ENCODE results near the gene CKMT2. TPM values are rescaled to one million over a fixed set of nuclear protein-coding genes. Genes with fewer than 3 reads are reported as not detected.
"Not testable (repeated sequence)": the region's sequence is repeated elsewhere in the genome, so short reads cannot be mapped to it uniquely, and the experiment has no call there.

Gene CKMT2
- total RNA-seq, 1 experiment from 2014 or later, result 0.66 TPM

DNA sequence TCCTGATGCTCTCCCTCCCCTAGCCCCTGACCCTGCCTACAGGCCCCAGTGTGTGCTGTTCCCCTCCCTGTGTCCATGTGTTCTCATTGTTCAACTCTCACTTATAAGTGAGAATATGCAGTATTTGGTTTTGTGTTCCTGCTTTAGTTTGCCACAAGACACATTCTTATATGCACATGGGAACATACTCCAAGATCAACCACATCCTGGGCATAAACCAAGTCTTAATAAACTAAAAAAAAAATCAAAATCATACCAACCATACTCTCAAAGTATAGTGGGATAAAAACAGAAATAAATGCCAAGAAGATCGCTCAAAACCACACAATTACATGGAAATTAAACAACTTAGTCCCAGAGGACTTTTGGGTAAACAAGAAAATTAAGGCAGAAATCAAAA, 57.0 kb downstream of the CKMT2 start:
- DNase-seq, result no peak
- Histone ChIP-seq H3K27me3 (ENCODE audit: control insufficient read depth, insufficient read depth, low read length) (no peaks in the 10 kb centered on the region), H3K4me3 (ENCODE audit: insufficient read depth, low read depth, low read length) (no peak overlapping the region), H3K36me3 (replicated peaks; ENCODE audit: control insufficient read depth, insufficient read depth, low read length) (no peaks in the 10 kb centered on the region)

GRCh38 chr5:81292130-81292529, 59.0 kb downstream of the CKMT2 start:
- DNase-seq, result no peak
- Histone ChIP-seq H3K27me3 (ENCODE audit: control insufficient read depth, insufficient read depth, low read length) (no peaks in the 10 kb centered on the region), H3K4me3 (ENCODE audit: insufficient read depth, low read depth, low read length) (no peak overlapping the region), H3K36me3 (replicated peaks; ENCODE audit: control insufficient read depth, insufficient read depth, low read length) (no peaks in the 10 kb centered on the region)

GRCh38 chr5:81294021-81294420, 60.9 kb downstream of the CKMT2 start:
- H3K4me3 ChIP-seq (ENCODE audit: insufficient read depth, low read depth, low read length); H3K27me3 ChIP-seq (ENCODE audit: control insufficient read depth, insufficient read depth, low read length); DNase-seq; H3K36me3 ChIP-seq (replicated peaks; ENCODE audit: control insufficient read depth, insufficient read depth, low read length): not testable (repeated sequence)

DNA sequence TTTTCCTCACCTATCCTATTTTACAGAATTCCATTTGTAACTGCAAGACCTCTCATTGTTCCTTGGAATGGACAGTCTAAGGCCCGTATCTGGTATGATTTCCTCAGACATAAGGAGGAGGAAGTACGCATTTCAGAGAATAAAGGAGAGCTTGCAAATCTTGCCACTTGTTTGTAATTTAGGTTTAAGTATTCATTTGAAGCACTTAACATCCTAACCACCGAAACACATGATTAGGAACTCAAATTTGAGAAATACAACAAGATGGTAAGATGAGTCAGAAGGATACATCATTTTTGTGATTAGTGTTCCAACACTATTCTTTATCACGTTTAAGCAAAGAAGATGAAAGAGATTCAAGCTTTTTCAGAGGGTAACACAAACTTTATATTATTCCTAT, 64.4 kb downstream of the CKMT2 start:
- H3K36me3 ChIP-seq (replicated peaks; ENCODE audit: control insufficient read depth, insufficient read depth, low read length), result no peaks in the 10 kb centered on the region
- H3K4me3 ChIP-seq (ENCODE audit: insufficient read depth, low read depth, low read length), result no peak overlapping the region
- DNase-seq, result no peak
- H3K27me3 ChIP-seq (ENCODE audit: control insufficient read depth, insufficient read depth, low read length), result no peaks in the 10 kb centered on the region

GRCh38 chr5:81300921-81301270, 67.8 kb downstream of the CKMT2 start:
- H3K36me3 ChIP-seq (replicated peaks; ENCODE audit: control insufficient read depth, insufficient read depth, low read length), result no peaks in the 10 kb centered on the region; the same call in 1 of the 2 replicates
- peak overlapping the region; percentile 61 for H3K4me3 ChIP-seq (ENCODE audit: insufficient read depth, low read depth, low read length)
- H3K27me3 ChIP-seq (ENCODE audit: control insufficient read depth, insufficient read depth, low read length), result no peaks in the 10 kb centered on the region
- no peak for DNase-seq

GRCh38 chr5:81301271-81302015, 68.3 kb downstream of the CKMT2 start, which contains the start of gene ZCCHC9:
Gene ZCCHC9, plus strand, starts transcription at chr5:81301587. Its CDS starts 3,171 bp downstream, at chr5:81304758.
- peak; percentile 81 for DNase-seq
- Histone ChIP-seq H3K36me3 (replicated peaks; ENCODE audit: control insufficient read depth, insufficient read depth, low read length) (no peaks in the 10 kb centered on the region; the same call in 1 of the 2 replicates), H3K27me3 (ENCODE audit: control insufficient read depth, insufficient read depth, low read length) (no peaks in the 10 kb centered on the region)

DNA sequence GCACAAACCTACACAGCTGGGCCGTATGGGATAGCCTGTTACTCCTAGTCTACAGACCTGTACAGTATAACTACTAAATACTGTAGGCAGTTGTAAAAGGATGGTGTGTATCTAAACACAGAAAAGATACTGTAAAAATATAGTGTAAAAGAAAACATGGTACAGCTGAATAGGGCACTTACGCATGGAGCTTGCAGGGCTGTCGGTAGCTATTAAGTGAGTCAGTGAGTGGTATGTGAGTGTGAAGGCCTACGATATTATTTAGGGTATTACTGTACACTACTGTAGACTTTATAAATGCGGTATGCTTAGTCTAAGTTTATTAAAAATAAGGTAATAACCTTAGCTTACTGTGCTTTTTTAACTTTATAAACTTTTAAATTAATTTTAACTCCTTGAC, 69.5 kb downstream of the CKMT2 start:
- Histone ChIP-seq H3K4me3 (ENCODE audit: insufficient read depth, low read depth, low read length) (no peak overlapping the region), H3K36me3 (replicated peaks; ENCODE audit: control insufficient read depth, insufficient read depth, low read length) (no peaks in the 10 kb centered on the region; the same call in 1 of the 2 replicates), H3K27me3 (ENCODE audit: control insufficient read depth, insufficient read depth, low read length) (no peaks in the 10 kb centered on the region)
- DNase-seq, result no peak

More at GRCh38 chr5:81301271-81302015, 68.3 kb downstream of the CKMT2 start, which contains the start of gene ZCCHC9:
- H3K4me3 ChIP-seq (ENCODE audit: insufficient read depth, low read depth, low read length), result peak within 1 kb of the TSS; percentile 61

- no peaks in the 10 kb centered on the region for H3K27me3 ChIP-seq (ENCODE audit: control insufficient read depth, insufficient read depth, low read length)
- H3K36me3 ChIP-seq (replicated peaks; ENCODE audit: control insufficient read depth, insufficient read depth, low read length), result no peaks in the 10 kb centered on the region; the same call in 1 of the 2 replicates
- no peak for DNase-seq
- H3K4me3 ChIP-seq (ENCODE audit: insufficient read depth, low read depth, low read length), result no peak overlapping the region
Measured at GRCh38 chr5:81303563-81303962, 70.4 kb downstream of the CKMT2 start.

DNA sequence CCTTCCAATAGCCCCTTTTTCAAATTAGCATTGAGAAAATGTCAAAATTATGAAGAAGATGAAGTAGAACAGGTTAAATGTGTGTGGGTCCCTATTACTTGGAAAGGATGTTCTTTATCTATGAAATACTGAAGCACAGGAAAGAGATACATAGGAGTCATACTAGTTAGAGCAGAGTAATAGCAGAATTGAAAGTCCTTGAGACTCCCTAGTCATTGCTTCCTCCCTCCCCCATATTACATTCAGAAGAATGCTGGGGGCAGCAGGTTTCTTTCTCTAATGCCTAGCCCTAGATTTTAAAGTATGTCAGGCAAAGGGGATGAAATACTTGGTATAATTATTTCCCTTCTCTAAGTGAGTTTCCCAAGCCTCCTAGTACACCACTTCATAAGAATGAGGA, 72.7 kb downstream of the CKMT2 start:
- no peak overlapping the region for H3K4me3 ChIP-seq (ENCODE audit: insufficient read depth, low read depth, low read length)
- H3K36me3 ChIP-seq (replicated peaks; ENCODE audit: control insufficient read depth, insufficient read depth, low read length), result no peaks in the 10 kb centered on the region; the same call in 1 of the 2 replicates
- DNase-seq, result no peak
- H3K27me3 ChIP-seq (ENCODE audit: control insufficient read depth, insufficient read depth, low read length), result no peaks in the 10 kb centered on the region

- no peaks in the 10 kb centered on the region; the same call in 1 of the 2 replicates for H3K36me3 ChIP-seq (replicated peaks; ENCODE audit: control insufficient read depth, insufficient read depth, low read length)
- DNase-seq, result no peak
- H3K4me3 ChIP-seq (ENCODE audit: insufficient read depth, low read depth, low read length), result no peak overlapping the region
- H3K27me3 ChIP-seq (ENCODE audit: control insufficient read depth, insufficient read depth, low read length), result no peaks in the 10 kb centered on the region
Measured at GRCh38 chr5:81308836-81309235, 75.7 kb downstream of the CKMT2 start.

- DNase-seq, result no peak
- Histone ChIP-seq H3K36me3 (replicated peaks; ENCODE audit: control insufficient read depth, insufficient read depth, low read length) (no peaks in the 10 kb centered on the region; the same call in 1 of the 2 replicates), H3K27me3 (ENCODE audit: control insufficient read depth, insufficient read depth, low read length) (no peaks in the 10 kb centered on the region), H3K4me3 (ENCODE audit: insufficient read depth, low read depth, low read length) (no peak overlapping the region)
Measured at GRCh38 chr5:81310402-81311063, 77.4 kb downstream of the CKMT2 start.

GRCh38 chr5:81313278-81313677, 80.2 kb downstream of the CKMT2 start:
- Histone ChIP-seq H3K36me3 (replicated peaks; ENCODE audit: control insufficient read depth, insufficient read depth, low read length) (no peaks in the 10 kb centered on the region; the same call in 1 of the 2 replicates), H3K27me3 (ENCODE audit: control insufficient read depth, insufficient read depth, low read length) (no peaks in the 10 kb centered on the region), H3K4me3 (ENCODE audit: insufficient read depth, low read depth, low read length) (no peak overlapping the region)
- DNase-seq, result no peak

DNA sequence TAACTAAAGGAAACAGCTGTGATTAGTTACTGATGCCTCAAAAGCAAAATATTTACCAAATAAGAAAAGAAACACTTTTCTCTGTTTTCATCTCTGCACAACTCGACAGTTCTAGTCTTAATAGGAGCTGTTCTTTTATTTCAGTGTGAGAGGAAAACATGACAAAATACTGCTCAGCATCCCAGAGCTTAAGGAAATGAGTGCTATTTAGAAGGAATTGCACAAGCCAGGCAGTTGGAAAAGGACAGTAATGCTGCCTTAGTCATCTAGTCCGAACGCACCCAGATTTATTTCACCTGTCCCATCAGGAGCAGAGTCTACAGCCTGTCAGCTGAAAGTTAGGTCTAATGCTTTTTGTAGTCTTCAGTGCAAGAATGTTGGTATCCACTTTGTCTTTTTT, 80.6 kb downstream of the CKMT2 start:
- DNase-seq, result no peak
- H3K27me3 ChIP-seq (ENCODE audit: control insufficient read depth, insufficient read depth, low read length), result no peaks in the 10 kb centered on the region
- H3K4me3 ChIP-seq (ENCODE audit: insufficient read depth, low read depth, low read length), result no peak overlapping the region

DNA sequence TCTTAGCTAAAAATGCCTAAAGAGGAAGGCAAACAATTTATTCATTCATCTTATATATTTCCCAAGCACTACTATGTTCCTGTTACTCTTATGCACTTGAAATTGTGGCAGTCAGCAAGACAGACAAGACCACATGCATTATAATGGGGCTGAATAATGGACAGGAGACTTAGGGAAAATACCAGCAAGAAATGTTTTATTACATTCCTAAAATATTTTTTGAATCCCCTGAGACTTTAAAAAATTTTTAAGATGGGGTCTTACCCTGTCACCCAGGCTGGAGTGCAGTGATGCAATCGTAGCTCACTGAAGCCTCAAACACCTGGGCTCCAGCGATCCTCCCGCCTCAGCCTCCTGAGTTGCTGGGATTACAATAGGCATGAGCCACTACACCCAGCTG, 81.5 kb downstream of the CKMT2 start:
- Histone ChIP-seq H3K4me3 (ENCODE audit: insufficient read depth, low read depth, low read length) (no peak overlapping the region), H3K27me3 (ENCODE audit: control insufficient read depth, insufficient read depth, low read length) (no peaks in the 10 kb centered on the region), H3K36me3 (replicated peaks; ENCODE audit: control insufficient read depth, insufficient read depth, low read length) (no peaks in the 10 kb centered on the region; the same call in 1 of the 2 replicates)
- no peak for DNase-seq

More for the DNA sequence above, 80.6 kb downstream of the CKMT2 start:
- no peaks in the 10 kb centered on the region; the same call in 1 of the 2 replicates for H3K36me3 ChIP-seq (replicated peaks; ENCODE audit: control insufficient read depth, insufficient read depth, low read length)

- no peak for DNase-seq
- Histone ChIP-seq H3K4me3 (ENCODE audit: insufficient read depth, low read depth, low read length) (no peak overlapping the region), H3K36me3 (replicated peaks; ENCODE audit: control insufficient read depth, insufficient read depth, low read length) (no peaks in the 10 kb centered on the region; the same call in 1 of the 2 replicates), H3K27me3 (ENCODE audit: control insufficient read depth, insufficient read depth, low read length) (no peaks in the 10 kb centered on the region)
Measured at GRCh38 chr5:81315336-81315735, 82.2 kb downstream of the CKMT2 start.

Data from H7 (cell line).